Measurements from ENCODE around the gene FHOD1. TPM values are rescaled to one million over a fixed set of nuclear protein-coding genes. Genes with fewer than 3 reads are reported as not detected.

The FHOD1 gene
- total RNA-seq, 1 donor from 2014 or later, result 28.2 TPM

DNA sequence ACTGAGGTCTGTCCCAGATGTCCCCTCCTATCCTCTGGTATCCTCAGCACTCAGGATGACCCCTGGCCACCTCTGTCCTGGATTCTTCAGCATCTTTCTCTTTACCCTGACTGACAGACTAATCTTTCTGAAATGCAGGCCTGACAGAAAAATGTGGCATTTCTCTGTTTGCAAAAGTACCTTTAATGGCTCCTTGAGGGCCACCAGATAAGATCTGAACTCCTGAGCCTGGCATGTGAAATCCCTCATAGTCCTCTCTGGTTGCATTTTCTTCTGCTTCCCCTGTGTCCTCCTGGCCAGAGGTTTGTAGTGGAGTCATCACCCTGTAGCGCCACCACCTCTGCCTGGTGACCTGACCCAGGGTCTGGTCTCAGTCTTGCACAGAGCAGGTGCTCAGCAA, 50.4 kb downstream of the FHOD1 start:
- Mint-ChIP-seq H3K27me3 (no peaks in the 10 kb centered on the region), H3K27ac (no peak overlapping the region), H3K36me3 (ENCODE audit: insufficient read depth) (peaks cover 17% of the 10 kb centered on the region), H3K9me3 (ENCODE audit: low read depth) (no peaks in the 10 kb centered on the region), H3K4me1 (ENCODE audit: low read depth) (peaks cover 14% of the 10 kb centered on the region), H3K4me3 (ENCODE audit: low read depth) (no peak overlapping the region)
- DNase-seq (ENCODE audit: low spot score, unreplicated experiment), result no peak
- no peak for TF ChIP-seq CTCF (IDR thresholded peaks at IDR 0.05; ENCODE audit: unreplicated experiment)

DNA sequence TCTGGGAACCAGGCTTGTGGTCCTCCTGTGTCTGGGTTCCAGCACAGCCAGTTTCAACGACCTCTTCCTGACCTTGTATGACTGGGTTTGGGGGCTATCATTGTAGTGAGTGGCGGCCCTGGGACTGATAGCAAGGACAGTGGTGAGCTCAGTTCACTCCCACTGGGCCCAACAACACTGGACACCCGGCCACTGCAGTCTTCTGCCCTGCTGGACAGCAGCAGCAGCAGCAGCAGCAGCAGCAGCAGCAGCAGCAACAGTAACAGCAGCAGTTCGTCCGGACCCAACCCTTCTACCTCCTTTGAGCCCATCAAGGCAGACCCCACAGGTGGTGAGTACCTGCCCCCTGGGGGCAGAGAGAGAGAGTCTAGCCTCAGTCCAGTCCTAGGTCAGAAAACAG, 51.6 kb downstream of the FHOD1 start:
- Mint-ChIP-seq H3K4me1 (ENCODE audit: low read depth) (peaks cover 18% of the 10 kb centered on the region), H3K4me3 (ENCODE audit: low read depth) (no peak overlapping the region), H3K27me3 (no peaks in the 10 kb centered on the region)

DNA sequence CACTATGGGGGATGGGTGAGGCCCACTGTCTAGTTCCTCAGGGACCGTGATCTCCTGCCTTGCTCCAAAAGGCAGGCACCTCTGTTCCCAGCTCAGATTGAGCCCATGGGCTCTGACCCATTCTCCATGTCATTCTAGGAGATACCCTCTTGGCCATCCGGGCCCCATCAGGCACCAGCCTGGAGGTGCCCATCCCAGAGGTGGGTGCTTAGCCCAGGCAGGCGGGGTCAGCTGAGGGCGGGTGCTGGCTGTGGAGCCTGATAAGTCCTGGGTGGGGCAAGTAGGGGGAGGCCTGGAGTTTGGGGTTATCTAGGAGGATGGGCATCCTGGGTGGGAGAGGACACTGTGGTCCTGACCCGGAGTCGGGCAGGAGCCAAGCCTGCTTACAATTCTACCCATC, 53.0 kb downstream of the FHOD1 start:
- Mint-ChIP-seq H3K36me3 (ENCODE audit: insufficient read depth) (peaks cover 17% of the 10 kb centered on the region), H3K27me3 (no peaks in the 10 kb centered on the region), H3K4me3 (ENCODE audit: low read depth) (peak overlapping the region; percentile 80), H3K4me1 (ENCODE audit: low read depth) (peaks cover 15% of the 10 kb centered on the region), H3K27ac (no peak overlapping the region), H3K9me3 (ENCODE audit: low read depth) (no peaks in the 10 kb centered on the region)
- TF ChIP-seq CTCF (IDR thresholded peaks at IDR 0.05; ENCODE audit: unreplicated experiment), result no peak
- no peak for DNase-seq (ENCODE audit: low spot score, unreplicated experiment)

More for the DNA sequence above, 51.6 kb downstream of the FHOD1 start:
- Mint-ChIP-seq H3K36me3 (ENCODE audit: insufficient read depth) (peaks cover 17% of the 10 kb centered on the region), H3K27ac (no peak overlapping the region), H3K9me3 (ENCODE audit: low read depth) (no peaks in the 10 kb centered on the region)
- no peak for DNase-seq (ENCODE audit: low spot score, unreplicated experiment)
- TF ChIP-seq CTCF (IDR thresholded peaks at IDR 0.05; ENCODE audit: unreplicated experiment), result no peak

- H3K27me3 Mint-ChIP-seq, result no peaks in the 10 kb centered on the region
- peak overlapping the region; percentile 67 for H3K27ac Mint-ChIP-seq
- peaks cover 17% of the 10 kb centered on the region for H3K36me3 Mint-ChIP-seq (ENCODE audit: insufficient read depth)
Observed at GRCh38 chr16:67193536-67193935, 53.7 kb downstream of the FHOD1 start.

GRCh38 chr16:67192781-67193361, 54.4 kb downstream of the FHOD1 start:
- peak overlapping the region; percentile 80 for H3K4me3 Mint-ChIP-seq (ENCODE audit: low read depth)
- H3K4me1 Mint-ChIP-seq (ENCODE audit: low read depth), result peaks cover 15% of the 10 kb centered on the region
- H3K36me3 Mint-ChIP-seq (ENCODE audit: insufficient read depth), result peaks cover 16% of the 10 kb centered on the region
- DNase-seq (ENCODE audit: low spot score, unreplicated experiment), result no peak
- H3K9me3 Mint-ChIP-seq (ENCODE audit: low read depth), result no peaks in the 10 kb centered on the region
- no peaks in the 10 kb centered on the region for H3K27me3 Mint-ChIP-seq
- TF ChIP-seq CTCF (IDR thresholded peaks at IDR 0.05; ENCODE audit: unreplicated experiment), result no peak
- H3K27ac Mint-ChIP-seq, result peak overlapping the region; percentile 71

More at GRCh38 chr16:67193536-67193935, 53.7 kb downstream of the FHOD1 start:
- Mint-ChIP-seq H3K4me3 (ENCODE audit: low read depth) (peak overlapping the region; percentile 80), H3K4me1 (ENCODE audit: low read depth) (peaks cover 15% of the 10 kb centered on the region), H3K9me3 (ENCODE audit: low read depth) (no peaks in the 10 kb centered on the region)
- no peak for DNase-seq (ENCODE audit: low spot score, unreplicated experiment)
- no peak for TF ChIP-seq CTCF (IDR thresholded peaks at IDR 0.05; ENCODE audit: unreplicated experiment)
